ENCODE data around the gene KDM4B. TPM values are rescaled to one million over a fixed set of nuclear protein-coding genes. Genes with fewer than 3 reads are reported as not detected.

KDM4B gene
- total and polyA plus RNA-seq, 9 of the 15 experiments (the other 6 are each of a cell fraction or from before 2014, with no cell fraction given) = 0.21 to 29.9 (median 7.3) TPM

GRCh38 chr19:4972509-4973230, 3.8 kb downstream of the KDM4B start:
- no peaks in the 10 kb centered on the region for H3K9me3 ChIP-seq (replicated peaks; ENCODE audit: control insufficient read depth, insufficient read depth, low read depth, low read length)
- no peak overlapping the region for H2AFZ ChIP-seq (ENCODE audit: low read depth, low read length)
- intact Hi-C loops (cut with micrococcal nuclease) (no loop called here), in situ Hi-C loops (cut with MboI) (no loop called here)
- H3K4me2 ChIP-seq (ENCODE audit: insufficient read depth, low read length) = no peak overlapping the region
- H3K27ac ChIP-seq (ENCODE audit: extremely low read depth, low read depth, low read length) = no peak overlapping the region
- H3K4me3 ChIP-seq = no peak overlapping the region
- DNase-seq (ENCODE audit: extremely low read depth in 1 of 4, low spot score in 3 of 4) = no peak
- no TSS peak for BruUV-seq (replicated peaks)
- H3K9ac ChIP-seq (ENCODE audit: insufficient read depth in 1 of 2, low read depth in 2 of 2, low read length in 2 of 2) = peak overlapping the region in 1 of 2 experiments; percentile 74; a peak in 2 of 4 replicates
- no peaks in the 10 kb centered on the region; a peak in 1 of 5 replicates for H3K27me3 ChIP-seq (ENCODE audit: control insufficient read depth in 2 of 2, insufficient read depth in 2 of 2, low read length in 2 of 2)
- no peak for FAIRE-seq
- peaks cover 55% of the 10 kb centered on the region for H4K20me1 ChIP-seq (replicated peaks; ENCODE audit: control insufficient read depth, insufficient read depth, low read length)
- ChIA-PET POLR2A (interaction anchor here (0.5 to 3.2 kb wide), 3 partner anchors 13 to 231 kb away, joined by 3 to 10 read pairs (median 3); no protein-coding TSS in a partner anchor), CTCF (ENCODE audit: low intra/inter-chr PET ratio) (no interaction called here)
- WGBS (ENCODE audit: insufficient coverage, low coverage, missing lambda C conversion rate) = 71% methylated on average over 10 of the region's 12 CpGs
- TF ChIP-seq HES1 (IDR thresholded peaks at IDR 0.05; ENCODE audit: low read depth) (no peak), SIN3B (IDR thresholded peaks at IDR 0.05; ENCODE audit: low read depth) (no peak)
- peaks cover 14% of the 10 kb centered on the region for H3K9me1 ChIP-seq (ENCODE audit: control insufficient read depth, insufficient read depth, low read length)
- ATAC-seq = no peak
- peaks cover 20 to 61% of the 10 kb centered on the region in 2 experiments; a peak in 4 of 5 replicates for H3K4me1 ChIP-seq (replicated peaks in 1 of 2; ENCODE audit: control insufficient read depth in 2 of 2, insufficient read depth in 2 of 2, low read length in 2 of 2)
- H3K36me3 ChIP-seq (ENCODE audit: control insufficient read depth, insufficient read depth, low read length) = peaks cover 15% of the 10 kb centered on the region; the same call in 2 of the 3 replicates
- H3K79me2 ChIP-seq (ENCODE audit: control insufficient read depth, insufficient read depth, low read length) = peaks cover 79% of the 10 kb centered on the region

GRCh38 chr19:4974880-4975469, 6.1 kb downstream of the KDM4B start:
- 57% methylated on average over 13 of the region's 14 CpGs for WGBS (ENCODE audit: insufficient coverage, low coverage, missing lambda C conversion rate)
- DNase-seq (ENCODE audit: extremely low read depth in 1 of 4, low spot score in 3 of 4) (no peak), FAIRE-seq (peak; percentile 54), ATAC-seq (no peak)
- Histone ChIP-seq H3K4me2 (ENCODE audit: insufficient read depth, low read length) (no peak overlapping the region), H3K9ac (ENCODE audit: insufficient read depth in 1 of 2, low read depth in 2 of 2, low read length in 2 of 2) (peak overlapping the region in 1 of 2 experiments; percentile 79; a peak in 2 of 4 replicates), H3K27ac (ENCODE audit: extremely low read depth, low read depth, low read length) (peak overlapping the region; percentile 32; the same call in 1 of the 3 replicates), H4K20me1 (replicated peaks; ENCODE audit: control insufficient read depth, insufficient read depth, low read length) (peaks cover 68% of the 10 kb centered on the region), H3K4me3 (no peak overlapping the region), H3K27me3 (ENCODE audit: control insufficient read depth in 2 of 2, insufficient read depth in 2 of 2, low read length in 2 of 2) (no peaks in the 10 kb centered on the region; a peak in 1 of 5 replicates), H2AFZ (ENCODE audit: low read depth, low read length) (no peak overlapping the region), H3K9me3 (replicated peaks; ENCODE audit: control insufficient read depth, insufficient read depth, low read depth, low read length) (no peaks in the 10 kb centered on the region), H3K4me1 (replicated peaks in 1 of 2; ENCODE audit: control insufficient read depth in 2 of 2, insufficient read depth in 2 of 2, low read length in 2 of 2) (peaks cover 15 to 61% of the 10 kb centered on the region in 2 experiments; a peak in 4 of 5 replicates), H3K79me2 (ENCODE audit: control insufficient read depth, insufficient read depth, low read length) (peaks cover 91% of the 10 kb centered on the region), H3K36me3 (ENCODE audit: control insufficient read depth, insufficient read depth, low read length) (peaks cover 19% of the 10 kb centered on the region; the same call in 2 of the 3 replicates), H3K9me1 (ENCODE audit: control insufficient read depth, insufficient read depth, low read length) (peaks cover 22% of the 10 kb centered on the region)
- intact Hi-C loops (cut with micrococcal nuclease) = no loop called here
- CTCF ChIA-PET (ENCODE audit: low intra/inter-chr PET ratio) = no interaction called here
- POLR2A ChIA-PET = no interaction called here
- in situ Hi-C loops (cut with MboI) = no loop called here
- BruUV-seq (replicated peaks) = no TSS peak
- TF ChIP-seq POLR2G (IDR thresholded peaks at IDR 0.05; ENCODE audit: low read depth, low read length) = 0 out of 2 replicates have a peak, but pooled peaks have one; percentile 12
